Measurements from ENCODE around the gene RCAN1. TPM values are rescaled to one million over a fixed set of nuclear protein-coding genes. Genes with fewer than 3 reads are reported as not detected.
A peak's percentile ranks its signal among the peaks of the same experiment; 100 is the strongest.

Gene RCAN1
- total and polyA plus RNA-seq, 11 donors = 33.7 to 102 (median 57.6) TPM

GRCh38 chr21:34612557-34612956 is 2.4 kb downstream of the RCAN1 start:
- Histone ChIP-seq H3K4me1 (peaks cover 3 to 44% (median 22%) of the 10 kb centered on the region in 12 donors), H3K9me3 (no peaks in the 10 kb centered on the region), H3K36me3 (no peaks in the 10 kb centered on the region), H3K27ac (no peak overlapping the region), H3K4me3 (no peak overlapping the region), H3K27me3 (no peaks in the 10 kb centered on the region)
- intact Hi-C loops (cut with DNase I) = loop anchor here in 1 of 10 donors (5.0 kb wide), 1 partner anchor 90 kb away; no protein-coding TSS in a partner anchor
- 54 to 67% (median 58%) methylated on average over 2 of the region's 2 CpGs for WGBS, 4 donors
- DNase-seq = peak in 2 of 5 donors; percentile 48 to 55
- TF ChIP-seq CTCF (IDR thresholded peaks at IDR 0.05) = no peak
- TF ChIP-seq POLR2A (IDR thresholded peaks at IDR 0.05) = no peak
- ATAC-seq = no peak

- Histone ChIP-seq H3K4me3 (no peak overlapping the region), H3K9me3 (no peaks in the 10 kb centered on the region), H3K36me3 (no peaks in the 10 kb centered on the region), H3K27me3 (no peaks in the 10 kb centered on the region), H3K4me1 (peaks cover 3 to 44% (median 22%) of the 10 kb centered on the region in 12 donors), H3K27ac (no peak overlapping the region)
- 74 to 85% (median 77%) methylated on average over 3 of the region's 3 CpGs for WGBS, 4 donors
- TF ChIP-seq CTCF (IDR thresholded peaks at IDR 0.05) (no peak), POLR2A (IDR thresholded peaks at IDR 0.05) (no peak)
- no peak for ATAC-seq
- intact Hi-C loops (cut with DNase I) = loop anchor here in 1 of 10 donors (5.0 kb wide), 1 partner anchor 90 kb away; no protein-coding TSS in a partner anchor
- DNase-seq = no peak
Observed at GRCh38 chr21:34612056-34612455, 2.9 kb downstream of the RCAN1 start.

- intact Hi-C loops (cut with DNase I) = loop anchor here in 1 of 10 donors (5.0 kb wide), 1 partner anchor 89 kb away; no protein-coding TSS in a partner anchor
- peaks cover 3 to 44% (median 22%) of the 10 kb centered on the region in 12 donors for H3K4me1 ChIP-seq
Observed at GRCh38 chr21:34611528-34611927, 3.4 kb downstream of the RCAN1 start.

More at GRCh38 chr21:34611528-34611927, 3.4 kb downstream of the RCAN1 start:
- no peak for ATAC-seq
- Histone ChIP-seq H3K27me3 (no peaks in the 10 kb centered on the region), H3K9me3 (peaks cover 0 to 5% (median 0%) of the 10 kb centered on the region in 12 donors), H3K27ac (no peak overlapping the region), H3K36me3 (no peaks in the 10 kb centered on the region), H3K4me3 (no peak overlapping the region)
- DNase-seq = no peak
- 91 to 97% (median 92%) methylated on average over 3 of the region's 3 CpGs for WGBS, 4 donors
- TF ChIP-seq POLR2A (IDR thresholded peaks at IDR 0.05) = no peak
- TF ChIP-seq CTCF (IDR thresholded peaks at IDR 0.05) = no peak
